Gastrocnemius medialis (tissue), 4 donors: ENCODE results near the gene CBX8. TPM values are rescaled to one million over a fixed set of nuclear protein-coding genes. Genes with fewer than 3 reads are reported as not detected.
A peak's percentile ranks its signal among the peaks of the same experiment; 100 is the strongest.

Source experiments
- ATAC-seq, 2 donors: fragments of 150-250 bp; one replicate each; pipeline ENCODE4 v1.9.1; 2016
- DNase-seq, 2 donors: peaks; one replicate each; pipeline ENCODE4 v3.0.0-alpha.2; 2019
- H3K27ac ChIP-seq, 4 donors: fragments of 200-600 bp; sonication (generic); 1 replicate in 1 of 4; 2 replicates in 3 of 4; pipeline ENCODE4 v1.5.1; 2016 to 2018; ENCODE audit warnings: mild to moderate bottlenecking in 2 of 4, moderate library complexity in 1 of 4
- H3K27me3 ChIP-seq, 3 donors: fragments of 200-600 bp; sonication (generic) in 2 of 3; 1 replicate in 1 of 3; 2 replicates in 2 of 3; pipeline versions ENCODE4 v1.5.1 to v1.6.0; 2016 to 2019; ENCODE audit warnings: mild to moderate bottlenecking in 1 of 3, moderate library complexity in 1 of 3
- H3K36me3 ChIP-seq, 2 donors: fragments of 200-600 bp; sonication (generic) in 1 of 2; one replicate each; pipeline ENCODE4 v1.5.1; 2017 to 2018
- H3K4me1 ChIP-seq, 2 donors: fragments of 200-600 bp; sonication (generic) in 1 of 2; one replicate each; pipeline ENCODE4 v1.5.1; 2016 to 2017; ENCODE audit warnings: mild to moderate bottlenecking in 2 of 2
- H3K4me3 ChIP-seq, 4 donors: fragments of 200-600 bp; sonication (generic) in 3 of 4; 1 replicate in 1 of 4; 2 replicates in 3 of 4; pipeline ENCODE4 v1.5.1; 2016 to 2019; ENCODE audit warnings: mild to moderate bottlenecking in 2 of 4
- H3K9me3 ChIP-seq, 3 donors: fragments of 200-600 bp; sonication (generic) in 2 of 3; 1 replicate in 1 of 3; 2 replicates in 2 of 3; pipeline ENCODE4 v1.5.1; 2016 to 2019
- POLR2A ChIP-seq, 2 donors: fragments of 450-650 bp; IDR thresholded peaks; one replicate each; pipeline ENCODE4 v1.6.1; 2017; ENCODE audit warnings: antibody characterized with exemption in 2 of 2, mild to moderate bottlenecking in 2 of 2, moderate library complexity in 2 of 2
- in situ Hi-C, 4 donors: fragments of 200-750 bp; cut with MboI; loops; one replicate each; pipeline versions ENCODE4 v1.15.0 to v1.8.0; 2017; ENCODE audit warnings: low sequenced_read_pairs in 4 of 4
- intact Hi-C: fragments of 100-400 bp; cut with DNase I; formaldehyde crosslinking; loops from one replicate; pipeline ENCODE4 v1.15.1; 2023; ENCODE audit warnings: low total_unique reads
- total RNA-seq, 4 donors: library from RNA; depleted of rRNA; stranded (reverse); fragments of >200 nt; gene quantifications; one replicate each; pipeline versions ENCODE4 v1.1.0 to v1.2.3, GENCODE V29; 2016
- TF ChIP-seq, protein P1 (sequence below), 5 experiments: fragments of 450-650 bp in 3 of 5; fragments of 200-600 bp in 2 of 5; sonication (generic) in 2 of 5; IDR thresholded peaks in 4 of 5; conservative IDR thresholded peaks in 1 of 5; 1 replicate in 4 of 5; 2 replicates in 1 of 5; pipeline ENCODE4 v1.5.1; 2016 to 2019; ENCODE audit warnings: antibody characterized with exemption in 5 of 5, mild to moderate bottlenecking in 3 of 5, moderate library complexity in 3 of 5

Gene CBX8
- total RNA-seq, 4 donors from 2014 or later, result 0.18 to 0.94 (median 0.49) TPM; not detected in 1

GRCh38 chr17:79803421-79803996, 6.6 kb upstream of the CBX8 start:
- H3K4me1 ChIP-seq, result peaks cover 6 to 21% of the 10 kb centered on the region in 2 donors
- ATAC-seq, result no peak
- no peak for DNase-seq
- H3K4me3 ChIP-seq, result no peak overlapping the region
- H3K27ac ChIP-seq, result no peak overlapping the region
- TF ChIP-seq POLR2A (IDR thresholded peaks at IDR 0.05), result no peak
- H3K27me3 ChIP-seq, result peaks cover 98 to 100% (median 100%) of the 10 kb centered on the region in 3 donors
- in situ Hi-C loops, result no loop called here
- no peaks in the 10 kb centered on the region for H3K36me3 ChIP-seq
- no peaks in the 10 kb centered on the region for H3K9me3 ChIP-seq
- intact Hi-C loops, result no loop called here

DNA sequence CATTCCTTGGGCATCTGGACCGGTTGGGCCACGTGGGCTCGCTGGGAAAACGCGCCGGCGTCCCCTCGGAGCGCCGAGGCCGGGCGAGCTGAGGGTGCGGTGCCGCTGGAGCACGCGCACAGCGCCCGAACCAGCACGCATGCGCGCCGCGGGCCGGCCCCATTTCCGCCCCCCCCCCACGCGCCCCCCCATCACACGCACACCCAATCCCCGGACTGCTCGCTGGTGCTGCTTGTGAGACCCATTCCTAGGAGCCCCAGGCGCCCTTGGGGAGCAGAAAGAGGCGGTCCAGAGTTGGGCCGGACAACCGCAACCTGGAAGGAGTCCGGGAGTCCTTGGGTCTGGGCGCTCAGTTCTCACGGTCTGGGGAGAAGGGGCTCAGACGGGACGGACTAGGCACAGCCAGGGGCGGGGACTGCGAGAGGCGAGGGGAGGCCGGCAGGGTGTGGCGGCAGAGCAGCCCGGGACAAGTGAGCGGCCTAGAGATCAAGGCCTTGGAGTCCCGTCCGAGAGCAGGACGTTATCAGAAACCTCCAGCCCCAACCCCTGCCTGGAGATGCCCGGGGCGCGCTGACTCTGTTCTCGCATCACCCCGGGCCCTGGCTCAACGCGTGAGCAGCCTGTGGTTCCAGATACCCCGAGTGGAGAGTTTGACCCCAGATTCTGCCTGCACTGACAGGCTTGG, 6.0 kb upstream of the CBX8 start:
- Histone ChIP-seq H3K36me3 (no peaks in the 10 kb centered on the region), H3K27ac (no peak overlapping the region), H3K9me3 (no peaks in the 10 kb centered on the region), H3K27me3 (peaks cover 98 to 100% (median 100%) of the 10 kb centered on the region in 3 donors), H3K4me1 (peaks cover 8 to 27% of the 10 kb centered on the region in 2 donors), H3K4me3 (peak overlapping the region in 1 of 4 donors; percentile 14)
- DNase-seq (no peak), ATAC-seq (no peak)
- no peak for TF ChIP-seq POLR2A (IDR thresholded peaks at IDR 0.05)
- TF ChIP-seq, protein P1, sequence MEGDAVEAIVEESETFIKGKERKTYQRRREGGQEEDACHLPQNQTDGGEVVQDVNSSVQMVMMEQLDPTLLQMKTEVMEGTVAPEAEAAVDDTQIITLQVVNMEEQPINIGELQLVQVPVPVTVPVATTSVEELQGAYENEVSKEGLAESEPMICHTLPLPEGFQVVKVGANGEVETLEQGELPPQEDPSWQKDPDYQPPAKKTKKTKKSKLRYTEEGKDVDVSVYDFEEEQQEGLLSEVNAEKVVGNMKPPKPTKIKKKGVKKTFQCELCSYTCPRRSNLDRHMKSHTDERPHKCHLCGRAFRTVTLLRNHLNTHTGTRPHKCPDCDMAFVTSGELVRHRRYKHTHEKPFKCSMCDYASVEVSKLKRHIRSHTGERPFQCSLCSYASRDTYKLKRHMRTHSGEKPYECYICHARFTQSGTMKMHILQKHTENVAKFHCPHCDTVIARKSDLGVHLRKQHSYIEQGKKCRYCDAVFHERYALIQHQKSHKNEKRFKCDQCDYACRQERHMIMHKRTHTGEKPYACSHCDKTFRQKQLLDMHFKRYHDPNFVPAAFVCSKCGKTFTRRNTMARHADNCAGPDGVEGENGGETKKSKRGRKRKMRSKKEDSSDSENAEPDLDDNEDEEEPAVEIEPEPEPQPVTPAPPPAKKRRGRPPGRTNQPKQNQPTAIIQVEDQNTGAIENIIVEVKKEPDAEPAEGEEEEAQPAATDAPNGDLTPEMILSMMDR (IDR thresholded peaks at IDR 0.05 in 4 of 5, conservative IDR thresholded peaks at IDR 0.05 in 1 of 5), result no peak
- in situ Hi-C loops (no loop called here), intact Hi-C loops (no loop called here)

GRCh38 chr17:79802039-79802735, 5.3 kb upstream of the CBX8 start:
- intact Hi-C loops, result no loop called here
- H3K27ac ChIP-seq, result no peak overlapping the region
- H3K4me3 ChIP-seq, result peak overlapping the region in 1 of 4 donors; percentile 14
- no peak for ATAC-seq
- H3K4me1 ChIP-seq, result peaks cover 10 to 30% of the 10 kb centered on the region in 2 donors
- in situ Hi-C loops, result no loop called here
- no peaks in the 10 kb centered on the region for H3K9me3 ChIP-seq
- TF ChIP-seq, protein P1 (IDR thresholded peaks at IDR 0.05 in 4 of 5, conservative IDR thresholded peaks at IDR 0.05 in 1 of 5), result no peak
- TF ChIP-seq POLR2A (IDR thresholded peaks at IDR 0.05), result no peak
- DNase-seq, result no peak
- no peaks in the 10 kb centered on the region for H3K36me3 ChIP-seq
- H3K27me3 ChIP-seq, result peaks cover 94 to 96% (median 96%) of the 10 kb centered on the region in 3 donors

- H3K4me1 ChIP-seq, result peaks cover 10 to 33% of the 10 kb centered on the region in 2 donors
- no peak overlapping the region for H3K27ac ChIP-seq
- ATAC-seq, result no peak
- DNase-seq, result no peak
- H3K27me3 ChIP-seq, result peaks cover 88% of the 10 kb centered on the region in 3 donors
- no peaks in the 10 kb centered on the region for H3K36me3 ChIP-seq
- in situ Hi-C loops (no loop called here), intact Hi-C loops (no loop called here)
- H3K4me3 ChIP-seq, result no peak overlapping the region
- no peak for TF ChIP-seq POLR2A (IDR thresholded peaks at IDR 0.05)
- TF ChIP-seq, protein P1 (IDR thresholded peaks at IDR 0.05 in 4 of 5, conservative IDR thresholded peaks at IDR 0.05 in 1 of 5), result no peak
- no peaks in the 10 kb centered on the region for H3K9me3 ChIP-seq
Measured at GRCh38 chr17:79801156-79802038, 4.5 kb upstream of the CBX8 start.
